ENCODE measurements around the gene GOLGA6L2.

GRCh38 chr15:23472678-23473077 is 25.6 kb upstream of the GOLGA6L2 start:
- TF ChIP-seq PKNOX1 (IDR thresholded peaks at IDR 0.05) (no peak), FOXK2 (IDR thresholded peaks at IDR 0.05) (no peak), FOXA1 (IDR thresholded peaks at IDR 0.05) (no peak), BHLHE40 (IDR thresholded peaks at IDR 0.05; ENCODE audit: borderline replicate concordance) (no peak), ARNT (IDR thresholded peaks at IDR 0.05) (no peak), SP1 (IDR thresholded peaks at IDR 0.05) (no peak), SUZ12 (IDR thresholded peaks at IDR 0.05) (no peak), LEF1 (IDR thresholded peaks at IDR 0.05; ENCODE audit: borderline replicate concordance) (no peak), HDGF (IDR thresholded peaks at IDR 0.05; ENCODE audit: borderline replicate concordance) (no peak), ELF4 (IDR thresholded peaks at IDR 0.05) (no peak), ZNF384 (IDR thresholded peaks at IDR 0.05) (no peak), TARDBP (IDR thresholded peaks at IDR 0.05) (no peak), FOXM1 (IDR thresholded peaks at IDR 0.05; ENCODE audit: borderline replicate concordance) (no peak)
